ENCODE measurements around the gene CDKN2C.

The CDKN2C gene

DNA sequence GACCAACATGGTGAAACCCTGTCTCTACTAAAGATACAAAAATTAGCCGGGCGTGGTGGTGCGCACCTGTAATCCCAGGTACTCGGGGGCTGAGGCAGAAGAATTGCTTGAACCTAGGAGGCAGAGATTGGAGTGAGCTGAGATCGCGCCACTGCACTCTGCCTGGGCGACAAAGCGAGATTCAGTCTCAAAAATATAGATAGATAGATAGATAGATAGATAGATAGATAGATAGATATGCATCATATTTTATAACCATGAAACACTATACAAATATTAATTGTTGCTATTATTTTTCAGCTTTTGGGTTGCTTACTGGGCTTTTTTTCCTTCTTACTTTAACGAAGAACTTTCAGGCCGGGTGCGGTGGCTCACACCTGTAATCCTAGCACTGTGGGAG, 5.2 kb upstream of the CDKN2C start:
- no peak for DNase-seq (ENCODE audit: low read depth in 2 of 2)

DNA sequence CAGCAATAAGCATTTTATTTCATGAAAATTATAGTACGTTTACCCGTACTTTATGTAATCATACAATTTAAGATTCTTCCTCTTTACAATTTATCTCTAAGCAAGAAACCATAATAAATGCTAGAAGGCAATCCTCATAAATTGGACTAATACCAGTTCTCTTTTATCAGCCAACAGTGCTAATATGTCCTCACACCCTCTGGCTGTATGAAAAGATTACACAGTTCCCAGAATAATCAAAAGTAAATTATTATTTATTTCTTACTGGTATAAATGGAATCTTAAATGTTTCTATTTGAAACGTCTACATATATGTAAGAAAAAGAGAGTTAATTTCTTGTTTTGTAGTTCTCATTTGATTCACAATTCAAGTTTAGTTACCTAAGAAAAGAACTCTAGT, 3.1 kb upstream of the CDKN2C start:
- no peak for DNase-seq (ENCODE audit: low read depth in 2 of 2)

DNA sequence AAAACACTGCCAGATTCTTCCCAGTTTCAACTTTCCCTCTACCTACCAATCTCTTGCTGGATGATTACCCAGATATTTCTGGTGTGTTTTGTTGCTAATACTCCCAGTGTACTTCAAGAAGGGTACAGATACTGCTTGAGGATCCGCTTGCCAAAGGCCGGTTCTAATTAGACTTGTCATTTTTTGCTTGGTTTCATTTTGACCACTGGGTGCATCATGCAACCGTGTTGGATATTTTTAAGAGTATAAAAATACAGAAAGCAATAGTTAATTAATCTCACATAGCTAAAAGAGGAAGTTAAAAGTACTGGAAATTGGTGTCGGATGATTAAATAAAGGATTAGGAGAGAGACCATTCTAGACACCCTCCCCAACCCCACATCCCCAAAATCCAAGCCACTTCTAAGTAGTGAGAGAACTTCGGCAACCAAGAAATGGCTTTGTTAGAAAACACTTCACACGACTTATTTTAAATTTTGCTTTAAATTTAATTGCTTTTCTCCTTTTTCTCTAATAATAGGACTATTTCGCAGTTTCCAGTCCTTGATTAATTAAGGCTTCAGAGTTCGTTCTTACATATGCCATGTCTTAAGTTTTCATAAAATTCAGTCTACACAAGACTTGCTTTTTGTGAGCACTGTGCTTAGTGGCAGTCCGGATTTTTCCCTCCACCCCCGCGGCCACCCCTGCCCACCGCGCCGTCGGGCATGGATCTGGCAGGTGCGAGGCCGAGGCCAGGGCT, 2.5 kb upstream of the CDKN2C start:
- DNase-seq (ENCODE audit: low read depth in 2 of 2): no peak

DNA sequence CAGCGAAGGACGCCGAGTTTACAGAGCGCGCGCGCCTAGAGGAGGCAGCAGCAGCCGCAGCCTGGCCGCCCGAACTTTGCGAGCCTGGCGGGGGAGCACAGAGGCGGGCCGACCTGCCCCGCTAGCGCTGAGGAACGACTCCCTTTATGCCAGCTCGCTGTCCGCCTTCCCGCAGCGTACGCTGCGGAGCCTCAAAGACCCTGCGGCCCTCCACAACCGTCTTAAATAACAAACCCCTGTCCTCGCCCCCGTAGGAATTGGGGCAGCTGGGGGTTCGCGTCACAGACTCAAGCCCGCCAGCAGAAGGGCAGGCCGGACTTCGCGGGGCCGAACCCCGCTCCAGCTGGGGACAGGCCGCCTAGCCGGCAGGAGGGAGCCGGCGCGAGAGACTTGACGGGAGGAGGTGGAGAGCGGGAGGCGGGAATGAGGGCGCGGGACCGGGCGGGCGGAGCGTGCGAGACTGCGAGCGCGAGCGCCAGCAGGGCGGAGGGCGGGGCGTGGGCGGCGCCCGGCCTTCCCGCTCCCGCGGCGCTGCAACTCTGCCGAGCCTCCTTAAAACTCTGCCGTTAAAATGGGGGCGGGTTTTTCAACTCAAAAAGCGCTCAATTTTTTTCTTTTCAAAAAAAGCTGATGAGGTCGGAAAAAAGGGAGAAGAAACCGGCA, 1.8 kb upstream of the CDKN2C start:
- DNase-seq (ENCODE audit: low read depth in 2 of 2): peak; percentile 57 to 60

DNA sequence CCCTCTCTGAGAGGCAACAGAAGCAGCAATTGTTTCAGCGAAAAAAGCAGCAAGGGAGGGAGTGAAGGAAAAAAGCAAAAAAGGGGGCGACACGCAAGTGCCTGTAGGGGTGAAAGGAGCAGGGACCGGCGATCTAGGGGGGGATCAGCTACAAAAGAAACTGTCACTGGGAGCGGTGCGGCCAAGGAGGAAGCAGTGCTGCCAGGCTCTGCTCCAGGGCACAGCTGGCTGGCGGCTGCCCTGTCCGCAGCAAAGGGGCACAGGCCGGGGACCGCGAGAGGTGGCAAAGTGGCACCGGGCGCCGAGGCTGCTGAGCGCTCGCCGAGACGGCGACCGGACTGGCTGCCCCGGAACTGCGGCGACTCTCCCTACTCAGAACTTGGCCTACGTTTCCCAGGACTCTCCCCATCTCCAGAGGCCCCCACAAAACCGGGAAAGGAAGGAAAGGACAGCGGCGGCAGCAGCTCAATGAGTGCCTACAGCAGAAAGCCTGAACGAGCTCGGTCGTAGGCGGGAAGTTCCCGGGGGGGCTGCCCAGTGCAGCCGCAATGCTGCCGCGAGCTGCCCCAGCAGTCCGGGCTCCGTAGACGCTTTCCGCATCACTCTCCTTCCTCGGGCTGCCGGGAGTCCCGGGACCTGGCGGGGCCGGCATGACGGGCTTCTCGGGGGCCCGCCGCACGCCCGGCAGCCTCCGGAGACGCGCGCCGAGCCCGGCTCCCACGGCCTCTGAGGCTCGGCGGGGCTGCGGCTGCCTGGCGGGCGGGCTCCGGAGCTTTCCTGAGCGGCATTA, 1.0 kb upstream of the CDKN2C start:
- no peak for DNase-seq (ENCODE audit: low read depth in 2 of 2)

GRCh38 chr1:50970509-50970887, 453 bp downstream of the CDKN2C start:
- DNase-seq (ENCODE audit: low read depth in 2 of 2): no peak

DNA sequence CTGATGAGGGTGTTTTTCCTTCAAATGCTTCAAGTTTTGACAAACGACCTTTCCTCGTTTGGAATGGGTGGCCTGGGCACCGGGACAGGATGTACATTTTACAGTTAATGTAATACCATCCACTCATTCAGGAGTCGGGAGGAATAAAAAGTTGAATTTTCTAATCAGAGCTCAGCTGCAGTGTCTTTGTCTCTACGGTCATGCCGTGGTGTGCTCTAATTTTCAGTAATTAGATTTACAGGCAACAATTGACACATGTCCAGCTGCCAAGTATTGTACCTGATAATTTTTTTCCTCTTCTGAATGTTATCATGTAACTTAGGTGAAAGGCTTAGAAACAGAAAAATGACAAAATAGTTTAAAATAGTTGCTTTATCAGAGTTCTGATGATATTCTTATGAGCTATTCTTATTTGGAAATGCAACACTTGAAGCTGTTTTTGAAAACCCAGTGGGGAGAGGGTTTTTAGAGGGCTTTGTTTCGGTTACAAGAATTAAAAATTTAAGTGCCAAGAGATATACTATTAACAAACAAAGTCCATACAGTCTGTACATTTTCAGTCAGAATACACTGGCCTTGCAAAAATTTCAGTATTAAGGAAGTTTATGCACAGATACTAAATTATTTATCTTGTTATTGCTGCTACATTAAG, 1.0 kb downstream of the CDKN2C start:
- DNase-seq (ENCODE audit: low read depth in 2 of 2): no peak

- no peak for DNase-seq (ENCODE audit: low read depth in 2 of 2)
Measured at GRCh38 chr1:50971748-50972305, 1.8 kb downstream of the CDKN2C start.

DNA sequence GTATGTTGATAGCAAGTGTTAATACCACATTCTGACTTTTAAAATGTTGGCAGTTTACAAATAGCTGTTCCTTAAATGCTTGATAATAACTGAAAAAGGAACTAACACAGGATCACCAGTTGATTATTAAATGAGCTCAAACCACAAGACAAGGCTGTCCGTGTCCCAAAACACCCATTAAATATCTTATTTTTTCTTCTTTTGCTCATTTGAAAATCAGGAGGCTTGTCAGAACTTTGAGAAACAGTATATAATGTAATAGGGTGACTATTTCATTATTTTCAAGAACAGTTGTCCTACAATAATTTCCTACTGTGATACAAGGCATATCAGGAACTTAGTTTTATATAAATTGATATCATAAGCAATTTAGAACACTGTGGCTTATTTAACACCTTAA, 2.7 kb downstream of the CDKN2C start:
- DNase-seq (ENCODE audit: low read depth in 2 of 2): no peak

DNA sequence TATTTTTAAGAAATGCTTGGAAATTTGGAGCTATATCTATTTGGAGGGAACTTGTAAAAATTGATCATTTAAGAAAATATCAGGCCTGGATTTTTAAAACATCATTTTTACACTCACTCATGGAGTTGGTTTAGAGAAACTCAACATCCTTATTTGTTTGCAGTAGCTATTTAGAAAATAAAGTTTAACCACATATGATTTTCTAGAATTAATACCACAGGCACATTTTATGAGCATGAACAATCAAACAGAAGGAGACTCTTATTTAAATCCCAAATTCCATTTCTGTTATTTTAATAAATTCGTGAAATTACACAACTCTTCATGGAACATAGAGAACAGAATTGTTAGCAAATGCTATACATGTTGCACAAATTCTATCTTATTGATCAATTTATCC, 3.2 kb downstream of the CDKN2C start:
- DNase-seq (ENCODE audit: low read depth in 2 of 2): no peak

- no peak for DNase-seq (ENCODE audit: low read depth in 2 of 2)
Measured at GRCh38 chr1:50973875-50974617, 4.0 kb downstream of the CDKN2C start.

- no peak for DNase-seq (ENCODE audit: low read depth in 2 of 2)
Measured at GRCh38 chr1:50974618-50974935, 4.5 kb downstream of the CDKN2C start.

DNA sequence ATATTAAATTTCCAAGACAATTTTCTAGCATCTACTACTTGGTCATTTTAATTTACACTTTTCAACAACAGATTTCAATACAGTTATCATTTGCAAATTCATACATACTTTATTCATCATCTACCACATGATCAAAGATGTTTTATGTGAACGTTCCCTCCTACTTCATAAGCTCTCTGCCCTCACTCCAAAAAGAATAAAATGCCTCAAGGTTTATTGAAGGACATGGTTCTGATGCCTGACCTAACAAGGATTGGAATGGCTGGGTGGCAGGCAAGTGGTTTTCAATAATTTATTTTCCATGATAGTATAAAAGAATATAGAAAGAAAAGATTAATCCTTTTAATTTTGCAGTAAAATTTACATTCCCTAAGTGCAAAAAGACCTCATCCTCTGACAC, 5.4 kb downstream of the CDKN2C start:
- no peak for DNase-seq (ENCODE audit: low read depth in 2 of 2)

GRCh38 chr1:50976111-50976889, 6.3 kb downstream of the CDKN2C start:
- DNase-seq (ENCODE audit: low read depth in 2 of 2): no peak

GRCh38 chr1:50976890-50977574, 7.0 kb downstream of the CDKN2C start:
- DNase-seq (ENCODE audit: low read depth in 2 of 2): no peak

- DNase-seq (ENCODE audit: low read depth in 2 of 2): no peak
Measured at GRCh38 chr1:50977575-50978143, 7.6 kb downstream of the CDKN2C start.

- DNase-seq (ENCODE audit: low read depth in 2 of 2): no peak
Measured at GRCh38 chr1:50978144-50978851, 8.3 kb downstream of the CDKN2C start.

GRCh38 chr1:50978852-50979781, 9.1 kb downstream of the CDKN2C start:
- DNase-seq (ENCODE audit: low read depth in 2 of 2): no peak

All from stimulated activated CD8-positive, alpha-beta memory T cell treated with anti-CD3 and anti-CD28 coated beads, Interleukin-7, amount 100 ng/mL, for 1 hour (primary cell).